ENCODE measurements around the gene GNG11.

Gene GNG11

GRCh38 chr7:93882468-93882867 lies 39.1 kb upstream of the GNG11 start:
- H3K9me3 ChIP-seq (replicated peaks in 1 of 2; ENCODE audit: control insufficient read depth in 2 of 2, insufficient read depth in 1 of 2, low read depth in 1 of 2, low read length in 2 of 2): peaks cover 0 to 16% of the 10 kb centered on the region in 2 donors
- H2AK5ac ChIP-seq (ENCODE audit: low read depth, low read length): no peak overlapping the region
- peaks cover 0 to 34% of the 10 kb centered on the region in 2 donors for H3K36me3 ChIP-seq (replicated peaks in 1 of 2; ENCODE audit: control insufficient read depth in 2 of 2, insufficient read depth in 2 of 2, low read length in 2 of 2)
- H4K8ac ChIP-seq (ENCODE audit: low read depth, low read length): no peak overlapping the region
- H4K91ac ChIP-seq (ENCODE audit: low read depth, low read length, poor library complexity): no peak overlapping the region
- DNase-seq (ENCODE audit: low spot score): no peak
- no peaks in the 10 kb centered on the region for H3K27me3 ChIP-seq (ENCODE audit: control insufficient read depth in 3 of 3, insufficient read depth in 3 of 3, low read depth in 1 of 3, low read length in 3 of 3)
- no peak overlapping the region for H3K14ac ChIP-seq (ENCODE audit: low read length)
- no peak overlapping the region for H3K4ac ChIP-seq (ENCODE audit: low read length)
- H3K79me1 ChIP-seq (ENCODE audit: low read depth, low read length): no peaks in the 10 kb centered on the region
- H3K4me1 ChIP-seq (ENCODE audit: control insufficient read depth in 2 of 2, insufficient read depth in 1 of 2, low read depth in 1 of 2, low read length in 2 of 2): no peaks in the 10 kb centered on the region
- H3K4me2 ChIP-seq (ENCODE audit: insufficient read depth, low read length, poor library complexity, severe bottlenecking): no peak overlapping the region
- no peak overlapping the region for H2AFZ ChIP-seq (ENCODE audit: low read length)
- no peak overlapping the region for H3K27ac ChIP-seq (replicated peaks; ENCODE audit: low read length)
- H3K23ac ChIP-seq (ENCODE audit: low read depth, low read length, poor library complexity): no peak overlapping the region
- H2BK120ac ChIP-seq (ENCODE audit: low read depth, low read length): no peak overlapping the region
- H3K4me3 ChIP-seq (ENCODE audit: low read length in 2 of 2): no peak overlapping the region
- no peak overlapping the region for H2BK5ac ChIP-seq (ENCODE audit: low read length)
- H3K9ac ChIP-seq (ENCODE audit: low read depth, low read length, poor library complexity): no peak overlapping the region
- H3K18ac ChIP-seq (ENCODE audit: low read length): no peak overlapping the region
- no peak overlapping the region for H2BK15ac ChIP-seq (ENCODE audit: low read length)
- no peak overlapping the region for H2BK12ac ChIP-seq (ENCODE audit: low read length)

GRCh38 chr7:93883078-93883916 lies 38.2 kb upstream of the GNG11 start:
- Histone ChIP-seq H3K4me1 (ENCODE audit: control insufficient read depth in 2 of 2, insufficient read depth in 1 of 2, low read depth in 1 of 2, low read length in 2 of 2) (no peaks in the 10 kb centered on the region), H4K91ac (ENCODE audit: low read depth, low read length, poor library complexity) (no peak overlapping the region), H2AFZ (ENCODE audit: low read length) (no peak overlapping the region), H2BK15ac (ENCODE audit: low read length) (no peak overlapping the region), H2BK12ac (ENCODE audit: low read length) (no peak overlapping the region), H3K14ac (ENCODE audit: low read length) (no peak overlapping the region), H2BK5ac (ENCODE audit: low read length) (no peak overlapping the region), H3K27ac (replicated peaks; ENCODE audit: low read length) (no peak overlapping the region), H3K18ac (ENCODE audit: low read length) (no peak overlapping the region), H3K36me3 (replicated peaks in 1 of 2; ENCODE audit: control insufficient read depth in 2 of 2, insufficient read depth in 2 of 2, low read length in 2 of 2) (peaks cover 0 to 43% of the 10 kb centered on the region in 2 donors), H2BK120ac (ENCODE audit: low read depth, low read length) (no peak overlapping the region), H3K23ac (ENCODE audit: low read depth, low read length, poor library complexity) (no peak overlapping the region), H4K8ac (ENCODE audit: low read depth, low read length) (no peak overlapping the region), H3K4me3 (ENCODE audit: low read length in 2 of 2) (no peak overlapping the region), H3K9ac (ENCODE audit: low read depth, low read length, poor library complexity) (no peak overlapping the region), H3K4ac (ENCODE audit: low read length) (no peak overlapping the region), H3K27me3 (ENCODE audit: control insufficient read depth in 3 of 3, insufficient read depth in 3 of 3, low read depth in 1 of 3, low read length in 3 of 3) (no peaks in the 10 kb centered on the region), H3K9me3 (replicated peaks in 1 of 2; ENCODE audit: control insufficient read depth in 2 of 2, insufficient read depth in 1 of 2, low read depth in 1 of 2, low read length in 2 of 2) (peaks cover 0 to 13% of the 10 kb centered on the region in 2 donors), H2AK5ac (ENCODE audit: low read depth, low read length) (no peak overlapping the region), H3K79me1 (ENCODE audit: low read depth, low read length) (no peaks in the 10 kb centered on the region), H3K4me2 (ENCODE audit: insufficient read depth, low read length, poor library complexity, severe bottlenecking) (no peak overlapping the region)
- DNase-seq (ENCODE audit: low spot score): no peak
- no CpG with 5 or more reads among the region's 3 CpGs for WGBS, 2 donors (ENCODE audit: extremely low coverage in 2 of 2, insufficient read length in 2 of 2, insufficient replicate concordance in 1 of 2)

DNA sequence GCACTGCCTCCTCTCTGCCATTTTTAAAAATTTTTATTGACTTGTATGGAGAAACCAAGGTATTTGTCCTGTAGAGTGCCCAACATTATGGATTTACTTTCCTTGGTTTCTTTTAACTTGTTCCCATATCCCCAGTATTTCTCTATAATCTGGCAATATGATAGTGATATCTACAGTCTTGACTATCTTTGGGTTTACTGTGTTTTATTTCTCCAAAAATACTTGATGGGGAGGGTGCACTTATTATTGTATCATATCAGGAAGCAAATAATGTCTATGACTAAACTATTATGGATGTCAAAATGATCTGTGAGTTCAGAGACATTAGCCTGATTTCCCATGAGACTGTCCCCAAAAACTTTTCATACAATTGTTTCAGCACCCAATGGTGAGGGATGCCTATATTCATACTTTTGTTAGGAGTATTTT lies 37.6 kb upstream of the GNG11 start:
- H3K4me3 ChIP-seq (ENCODE audit: low read length in 2 of 2): no peak overlapping the region
- H3K4me1 ChIP-seq (ENCODE audit: control insufficient read depth in 2 of 2, insufficient read depth in 1 of 2, low read depth in 1 of 2, low read length in 2 of 2): no peaks in the 10 kb centered on the region
- H3K23ac ChIP-seq (ENCODE audit: low read depth, low read length, poor library complexity): no peak overlapping the region
- H3K9ac ChIP-seq (ENCODE audit: low read depth, low read length, poor library complexity): no peak overlapping the region
- H3K18ac ChIP-seq (ENCODE audit: low read length): no peak overlapping the region
- H3K9me3 ChIP-seq (replicated peaks in 1 of 2; ENCODE audit: control insufficient read depth in 2 of 2, insufficient read depth in 1 of 2, low read depth in 1 of 2, low read length in 2 of 2): peaks cover 0 to 9% of the 10 kb centered on the region in 2 donors
- no peak overlapping the region for H2BK120ac ChIP-seq (ENCODE audit: low read depth, low read length)
- H3K27ac ChIP-seq (replicated peaks; ENCODE audit: low read length): no peak overlapping the region
- H2BK15ac ChIP-seq (ENCODE audit: low read length): no peak overlapping the region
- no peaks in the 10 kb centered on the region for H3K79me1 ChIP-seq (ENCODE audit: low read depth, low read length)
- no peak overlapping the region for H3K4me2 ChIP-seq (ENCODE audit: insufficient read depth, low read length, poor library complexity, severe bottlenecking)
- no peak overlapping the region for H3K14ac ChIP-seq (ENCODE audit: low read length)
- H2BK12ac ChIP-seq (ENCODE audit: low read length): no peak overlapping the region
- no peak overlapping the region for H2BK5ac ChIP-seq (ENCODE audit: low read length)
- no peaks in the 10 kb centered on the region for H3K27me3 ChIP-seq (ENCODE audit: control insufficient read depth in 3 of 3, insufficient read depth in 3 of 3, low read depth in 1 of 3, low read length in 3 of 3)
- no peak for DNase-seq (ENCODE audit: low spot score)
- no peak overlapping the region for H2AK5ac ChIP-seq (ENCODE audit: low read depth, low read length)
- no peak overlapping the region for H3K4ac ChIP-seq (ENCODE audit: low read length)
- H3K36me3 ChIP-seq (replicated peaks in 1 of 2; ENCODE audit: control insufficient read depth in 2 of 2, insufficient read depth in 2 of 2, low read length in 2 of 2): peaks cover 0 to 43% of the 10 kb centered on the region in 2 donors
- H4K8ac ChIP-seq (ENCODE audit: low read depth, low read length): no peak overlapping the region
- no peak overlapping the region for H2AFZ ChIP-seq (ENCODE audit: low read length)
- no peak overlapping the region for H4K91ac ChIP-seq (ENCODE audit: low read depth, low read length, poor library complexity)

DNA sequence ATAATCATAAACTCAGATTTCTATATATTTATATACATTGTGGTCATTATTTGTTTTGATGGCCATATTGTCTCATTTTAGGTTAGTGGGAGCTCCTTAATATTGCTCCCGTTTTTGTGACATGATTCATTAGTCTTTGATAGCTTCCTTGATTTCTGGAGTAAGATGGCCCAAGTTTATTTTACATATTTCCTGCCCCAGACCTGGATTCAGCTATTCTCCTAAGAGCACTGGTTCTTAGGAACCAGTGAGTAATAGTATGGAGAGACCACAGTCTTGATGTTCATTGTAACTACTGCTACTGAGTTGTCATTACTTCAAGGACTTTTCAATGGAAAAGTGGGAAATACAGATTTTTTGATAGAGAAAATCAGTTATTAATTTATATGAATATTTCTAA lies 37.0 kb upstream of the GNG11 start:
- Histone ChIP-seq H3K27ac (replicated peaks; ENCODE audit: low read length) (no peak overlapping the region), H3K9ac (ENCODE audit: low read depth, low read length, poor library complexity) (no peak overlapping the region), H2BK120ac (ENCODE audit: low read depth, low read length) (no peak overlapping the region), H3K36me3 (replicated peaks in 1 of 2; ENCODE audit: control insufficient read depth in 2 of 2, insufficient read depth in 2 of 2, low read length in 2 of 2) (peaks cover 0 to 43% of the 10 kb centered on the region in 2 donors), H3K4me1 (ENCODE audit: control insufficient read depth in 2 of 2, insufficient read depth in 1 of 2, low read depth in 1 of 2, low read length in 2 of 2) (no peaks in the 10 kb centered on the region), H4K91ac (ENCODE audit: low read depth, low read length, poor library complexity) (no peak overlapping the region), H2BK15ac (ENCODE audit: low read length) (no peak overlapping the region), H3K4me3 (ENCODE audit: low read length in 2 of 2) (no peak overlapping the region), H2BK12ac (ENCODE audit: low read length) (no peak overlapping the region), H3K4ac (ENCODE audit: low read length) (no peak overlapping the region), H3K9me3 (replicated peaks in 1 of 2; ENCODE audit: control insufficient read depth in 2 of 2, insufficient read depth in 1 of 2, low read depth in 1 of 2, low read length in 2 of 2) (peaks cover 0 to 3% of the 10 kb centered on the region in 2 donors), H4K8ac (ENCODE audit: low read depth, low read length) (no peak overlapping the region), H2BK5ac (ENCODE audit: low read length) (no peak overlapping the region), H3K14ac (ENCODE audit: low read length) (no peak overlapping the region), H2AFZ (ENCODE audit: low read length) (no peak overlapping the region), H3K4me2 (ENCODE audit: insufficient read depth, low read length, poor library complexity, severe bottlenecking) (no peak overlapping the region), H3K18ac (ENCODE audit: low read length) (no peak overlapping the region), H3K79me1 (ENCODE audit: low read depth, low read length) (no peaks in the 10 kb centered on the region), H3K23ac (ENCODE audit: low read depth, low read length, poor library complexity) (no peak overlapping the region), H3K27me3 (ENCODE audit: control insufficient read depth in 3 of 3, insufficient read depth in 3 of 3, low read depth in 1 of 3, low read length in 3 of 3) (no peaks in the 10 kb centered on the region), H2AK5ac (ENCODE audit: low read depth, low read length) (no peak overlapping the region)
- no peak for DNase-seq (ENCODE audit: low spot score)
- WGBS, 2 donors (ENCODE audit: extremely low coverage in 2 of 2, insufficient read length in 2 of 2, insufficient replicate concordance in 1 of 2): no CpG with 5 or more reads among the region's 1 CpG
